Colonic mucosa (tissue), 4 donors: ENCODE measurements around the gene PASK. TPM values are rescaled to one million over a fixed set of nuclear protein-coding genes. Genes with fewer than 3 reads are reported as not detected.
A peak's percentile ranks its signal among the peaks of the same experiment; 100 is the strongest.

ENCODE experiments used
- DNase-seq: peaks from one replicate; pipeline ENCODE4 v3.0.0-alpha.2; 2020
- H3K27ac ChIP-seq: fragments of 200-600 bp; one replicate; pipeline ENCODE4 v1.8.0; 2021
- H3K27me3 ChIP-seq: fragments of 200-600 bp; one replicate; pipeline ENCODE4 v1.8.0; 2021
- H3K36me3 ChIP-seq: fragments of 200-600 bp; one replicate; pipeline ENCODE4 v1.8.0; 2021
- H3K4me1 ChIP-seq: fragments of 200-600 bp; one replicate; pipeline ENCODE4 v1.8.0; 2021; ENCODE audit warnings: mild to moderate bottlenecking
- H3K4me3 ChIP-seq: fragments of 200-600 bp; one replicate; pipeline ENCODE4 v1.8.0; 2021
- H3K9ac ChIP-seq, 2 donors: one replicate each; pipeline ENCODE4 v1.7.0; 2013; ENCODE audit warnings: control low read depth in 2 of 2, low read depth in 2 of 2, low read length in 2 of 2
- H3K9me3 ChIP-seq: fragments of 200-600 bp; one replicate; pipeline ENCODE4 v1.8.0; 2021
- intact Hi-C: fragments of 100-400 bp; cut with DNase I; formaldehyde crosslinking; loops from one replicate; pipeline ENCODE4 v1.14.1; 2022
- total RNA-seq, 2 donors: library from RNA; stranded (reverse); fragmentation: NEBNext Ultra II Directional in 1 of 2; extraction: Animal tissue kit (Norgen Biotek cat#: 25700) in 1 of 2; gene quantifications; one replicate each; pipeline ENCODE4 v1.2.1, GENCODE V29; 2021
- TF ChIP-seq, protein P1 (sequence below): fragments of 200-600 bp; IDR thresholded peaks from one replicate; pipeline ENCODE4 v1.8.0; 2022; ENCODE audit warnings: antibody characterized with exemption, mild to moderate bottlenecking
- donor health status: healthy.
- donor health status: DM: no; HTN: no; CAD: no.
- donor health status: DM: no; HTN: no; CAD: no.

Gene PASK
- total RNA-seq, 2 donors from 2014 or later, result 5.6 to 39.2 TPM

DNA sequence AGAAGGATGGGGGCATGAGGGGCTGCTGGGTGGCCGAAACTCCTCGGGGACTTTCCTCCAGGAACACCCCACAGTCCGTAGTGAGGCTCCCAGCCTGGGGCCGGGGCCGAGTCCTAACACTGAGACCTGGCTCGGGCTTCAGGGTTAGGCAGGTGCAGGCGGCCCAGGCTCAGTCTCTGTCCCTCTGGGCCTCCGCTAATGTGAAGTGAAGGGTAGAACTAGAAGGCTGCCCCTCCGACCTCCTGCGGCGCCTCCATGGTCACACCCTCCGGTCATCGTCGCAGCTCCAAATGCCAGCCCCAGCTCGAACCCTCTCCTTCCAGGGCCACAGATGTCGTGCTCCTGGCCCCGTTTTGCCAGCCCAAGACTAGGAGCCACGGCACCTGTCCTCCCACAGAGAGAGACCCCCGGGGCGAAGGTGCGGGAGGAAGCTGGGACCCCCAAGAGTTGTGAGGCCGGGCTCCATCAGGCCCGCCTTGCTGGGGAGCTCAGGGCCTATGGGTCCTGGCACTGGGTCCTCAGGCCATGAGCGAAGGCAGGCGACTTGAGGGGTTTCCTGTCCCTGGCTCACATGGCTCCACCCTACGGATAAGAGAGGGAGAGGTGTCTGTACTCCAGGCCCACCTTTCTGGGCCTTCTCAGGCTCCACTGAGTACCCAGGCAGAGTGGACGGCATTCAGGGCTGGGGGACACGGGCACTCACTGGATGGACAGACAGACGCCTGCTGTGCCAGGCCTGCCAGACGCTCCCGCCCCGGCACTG, 40.0 kb upstream of the PASK start:
- Histone ChIP-seq H3K27me3 (no peaks in the 10 kb centered on the region), H3K4me3 (peak overlapping the region; percentile 31), H3K27ac (no peak overlapping the region), H3K9ac (peak overlapping the region; percentile 12 to 35), H3K9me3 (no peaks in the 10 kb centered on the region), H3K36me3 (no peaks in the 10 kb centered on the region), H3K4me1 (no peaks in the 10 kb centered on the region)
- intact Hi-C loops, result no loop called here
- DNase-seq, result no peak
- TF ChIP-seq, protein P1, sequence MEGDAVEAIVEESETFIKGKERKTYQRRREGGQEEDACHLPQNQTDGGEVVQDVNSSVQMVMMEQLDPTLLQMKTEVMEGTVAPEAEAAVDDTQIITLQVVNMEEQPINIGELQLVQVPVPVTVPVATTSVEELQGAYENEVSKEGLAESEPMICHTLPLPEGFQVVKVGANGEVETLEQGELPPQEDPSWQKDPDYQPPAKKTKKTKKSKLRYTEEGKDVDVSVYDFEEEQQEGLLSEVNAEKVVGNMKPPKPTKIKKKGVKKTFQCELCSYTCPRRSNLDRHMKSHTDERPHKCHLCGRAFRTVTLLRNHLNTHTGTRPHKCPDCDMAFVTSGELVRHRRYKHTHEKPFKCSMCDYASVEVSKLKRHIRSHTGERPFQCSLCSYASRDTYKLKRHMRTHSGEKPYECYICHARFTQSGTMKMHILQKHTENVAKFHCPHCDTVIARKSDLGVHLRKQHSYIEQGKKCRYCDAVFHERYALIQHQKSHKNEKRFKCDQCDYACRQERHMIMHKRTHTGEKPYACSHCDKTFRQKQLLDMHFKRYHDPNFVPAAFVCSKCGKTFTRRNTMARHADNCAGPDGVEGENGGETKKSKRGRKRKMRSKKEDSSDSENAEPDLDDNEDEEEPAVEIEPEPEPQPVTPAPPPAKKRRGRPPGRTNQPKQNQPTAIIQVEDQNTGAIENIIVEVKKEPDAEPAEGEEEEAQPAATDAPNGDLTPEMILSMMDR, result no peak

DNA sequence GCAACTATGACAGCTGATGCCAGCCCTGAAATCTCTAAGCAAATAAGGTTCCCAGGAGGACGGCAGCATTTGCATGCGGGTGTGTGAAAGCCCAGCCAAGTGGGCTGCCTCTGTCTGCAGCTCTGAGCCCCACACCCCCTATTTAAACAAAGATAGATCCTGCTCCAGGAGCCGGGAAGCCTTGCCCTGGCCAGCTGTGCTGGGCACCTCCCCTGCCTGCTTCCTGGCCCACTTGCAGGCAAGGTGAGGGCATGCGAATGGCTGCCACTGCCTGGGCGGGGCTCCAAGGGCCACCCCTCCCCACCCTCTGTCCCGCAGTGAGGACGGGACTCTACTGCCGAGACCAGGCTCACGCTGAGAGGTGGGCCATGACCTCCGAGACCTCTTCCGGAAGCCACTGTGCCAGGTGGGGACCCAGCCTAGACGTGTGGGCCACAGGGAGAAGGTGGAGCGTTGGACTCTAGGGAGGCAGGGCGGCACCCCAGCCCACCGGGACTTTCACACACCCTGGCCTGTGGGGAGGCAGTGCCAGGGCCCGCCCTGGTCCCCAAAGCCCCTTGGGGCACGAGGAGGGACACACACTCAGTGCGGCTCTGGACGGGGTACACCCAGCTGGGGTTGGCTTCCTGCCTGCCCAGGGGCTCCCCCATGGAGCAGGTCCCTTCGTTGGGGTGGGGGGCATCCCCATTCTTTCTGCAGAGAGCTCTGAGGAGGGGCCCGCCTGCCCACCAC, 39.3 kb upstream of the PASK start, which contains the start of gene ANO7:
TSS of gene ANO7 (plus strand) at position 317 of the 732 bp plus-strand sequence. CDS start 1,387 bp downstream, outside the sequence.
- H3K27me3 ChIP-seq, result no peaks in the 10 kb centered on the region
- H3K9ac ChIP-seq, result peak within 1 kb of the TSS; percentile 55 to 66
- H3K27ac ChIP-seq, result no peak within 1 kb of the TSS
- TF ChIP-seq, protein P1, result no peak
- DNase-seq, result peak; percentile 62
- H3K4me1 ChIP-seq, result no peaks in the 10 kb centered on the region
- no peaks in the 10 kb centered on the region for H3K36me3 ChIP-seq
- intact Hi-C loops, result no loop called here
- peak within 1 kb of the TSS; percentile 31 for H3K4me3 ChIP-seq
- H3K9me3 ChIP-seq, result no peaks in the 10 kb centered on the region

- intact Hi-C loops, result no loop called here
- TF ChIP-seq, protein P1, result no peak
Measured at GRCh38 chr2:241187918-241188234, 38.6 kb upstream of the PASK start.

GRCh38 chr2:241187101-241187917, 38.0 kb upstream of the PASK start:
- H3K36me3 ChIP-seq, result no peaks in the 10 kb centered on the region
- H3K27ac ChIP-seq, result no peak overlapping the region
- DNase-seq, result no peak
- no peaks in the 10 kb centered on the region for H3K9me3 ChIP-seq
- H3K27me3 ChIP-seq, result no peaks in the 10 kb centered on the region
- TF ChIP-seq, protein P1, result no peak
- H3K4me3 ChIP-seq, result no peak overlapping the region
- intact Hi-C loops, result no loop called here
- H3K9ac ChIP-seq, result peak overlapping the region in 1 of 2 donors; percentile 12
- no peaks in the 10 kb centered on the region for H3K4me1 ChIP-seq

More at GRCh38 chr2:241187918-241188234, 38.6 kb upstream of the PASK start:
- H3K9me3 ChIP-seq, result no peaks in the 10 kb centered on the region
- H3K36me3 ChIP-seq, result no peaks in the 10 kb centered on the region
- H3K4me3 ChIP-seq, result no peak overlapping the region
- peak overlapping the region in 1 of 2 donors; percentile 55 for H3K9ac ChIP-seq
- H3K27ac ChIP-seq, result no peak overlapping the region
- DNase-seq, result no peak
- H3K27me3 ChIP-seq, result no peaks in the 10 kb centered on the region
- no peaks in the 10 kb centered on the region for H3K4me1 ChIP-seq

- TF ChIP-seq, protein P1, result no peak
- Histone ChIP-seq H3K36me3 (no peaks in the 10 kb centered on the region), H3K4me3 (no peak overlapping the region), H3K9ac (no peak overlapping the region), H3K27ac (no peak overlapping the region), H3K27me3 (no peaks in the 10 kb centered on the region), H3K4me1 (no peaks in the 10 kb centered on the region), H3K9me3 (no peaks in the 10 kb centered on the region)
- no peak for DNase-seq
- intact Hi-C loops, result no loop called here
Measured at GRCh38 chr2:241185961-241186360, 36.7 kb upstream of the PASK start.
